ENCODE measurements around the gene CFAP300. TPM values are rescaled to one million over a fixed set of nuclear protein-coding genes. Genes with fewer than 3 reads are reported as not detected.

Gene CFAP300
- total RNA-seq, 3 donors from 2014 or later: not detected

- peaks cover 42% of the 10 kb centered on the region for H3K27me3 Mint-ChIP-seq (ENCODE audit: low read depth)
- DNase-seq (no peak), ATAC-seq (no peak)
- peaks cover 5% of the 10 kb centered on the region for H3K4me1 Mint-ChIP-seq (ENCODE audit: low read depth)
- peak overlapping the region; percentile 42 for H3K4me3 Mint-ChIP-seq
- no peaks in the 10 kb centered on the region for H3K36me3 Mint-ChIP-seq (ENCODE audit: insufficient read depth)
- H3K9me3 Mint-ChIP-seq: no peaks in the 10 kb centered on the region
Measured at GRCh38 chr11:102046841-102047240, 396 bp upstream of the CFAP300 start.

GRCh38 chr11:102050927-102051575, 3.8 kb downstream of the CFAP300 start:
- peaks cover 5% of the 10 kb centered on the region for H3K4me1 Mint-ChIP-seq (ENCODE audit: low read depth)
- H3K36me3 Mint-ChIP-seq (ENCODE audit: insufficient read depth): no peaks in the 10 kb centered on the region
- H3K27me3 Mint-ChIP-seq (ENCODE audit: low read depth): peaks cover 29% of the 10 kb centered on the region
- no peak overlapping the region for H3K4me3 Mint-ChIP-seq
- DNase-seq (no peak), ATAC-seq (no peak)
- no peaks in the 10 kb centered on the region for H3K9me3 Mint-ChIP-seq

- Mint-ChIP-seq H3K27me3 (ENCODE audit: low read depth) (peaks cover 8% of the 10 kb centered on the region), H3K4me1 (ENCODE audit: low read depth) (no peaks in the 10 kb centered on the region), H3K9me3 (no peaks in the 10 kb centered on the region), H3K36me3 (ENCODE audit: insufficient read depth) (no peaks in the 10 kb centered on the region), H3K4me3 (no peak overlapping the region)
- ATAC-seq: no peak
- no peak for DNase-seq
Measured at GRCh38 chr11:102061276-102061675, 14.0 kb downstream of the CFAP300 start.

- H3K4me3 Mint-ChIP-seq: no peak overlapping the region
- H3K9me3 Mint-ChIP-seq: no peaks in the 10 kb centered on the region
- DNase-seq (no peak), ATAC-seq (no peak)
- H3K36me3 Mint-ChIP-seq (ENCODE audit: insufficient read depth): no peaks in the 10 kb centered on the region
- peaks cover 6% of the 10 kb centered on the region for H3K27me3 Mint-ChIP-seq (ENCODE audit: low read depth)
- no peaks in the 10 kb centered on the region for H3K4me1 Mint-ChIP-seq (ENCODE audit: low read depth)
Measured at GRCh38 chr11:102062106-102062505, 14.9 kb downstream of the CFAP300 start.

- ATAC-seq (no peak), DNase-seq (no peak)
- no peaks in the 10 kb centered on the region for H3K36me3 Mint-ChIP-seq (ENCODE audit: insufficient read depth)
- no peaks in the 10 kb centered on the region for H3K9me3 Mint-ChIP-seq
- H3K4me1 Mint-ChIP-seq (ENCODE audit: low read depth): no peaks in the 10 kb centered on the region
- peaks cover 4% of the 10 kb centered on the region for H3K27me3 Mint-ChIP-seq (ENCODE audit: low read depth)
- H3K4me3 Mint-ChIP-seq: no peak overlapping the region
Measured at GRCh38 chr11:102064316-102064715, 17.1 kb downstream of the CFAP300 start.

GRCh38 chr11:102070766-102071165, 23.5 kb downstream of the CFAP300 start:
- Mint-ChIP-seq H3K36me3 (ENCODE audit: insufficient read depth) (no peaks in the 10 kb centered on the region), H3K4me1 (ENCODE audit: low read depth) (no peaks in the 10 kb centered on the region), H3K27me3 (ENCODE audit: low read depth) (no peaks in the 10 kb centered on the region), H3K4me3 (no peak overlapping the region), H3K9me3 (peaks cover 25% of the 10 kb centered on the region)
- ATAC-seq (no peak), DNase-seq (no peak)

- ATAC-seq: no peak
- Mint-ChIP-seq H3K27me3 (ENCODE audit: low read depth) (no peaks in the 10 kb centered on the region), H3K36me3 (ENCODE audit: insufficient read depth) (no peaks in the 10 kb centered on the region), H3K4me3 (no peak overlapping the region), H3K9me3 (peaks cover 25% of the 10 kb centered on the region), H3K4me1 (ENCODE audit: low read depth) (no peaks in the 10 kb centered on the region)
- DNase-seq: no peak
Measured at GRCh38 chr11:102071497-102072472, 24.5 kb downstream of the CFAP300 start.

- Mint-ChIP-seq H3K4me3 (no peak overlapping the region), H3K4me1 (ENCODE audit: low read depth) (no peaks in the 10 kb centered on the region), H3K36me3 (ENCODE audit: insufficient read depth) (no peaks in the 10 kb centered on the region), H3K27me3 (ENCODE audit: low read depth) (no peaks in the 10 kb centered on the region), H3K9me3 (peaks cover 25% of the 10 kb centered on the region)
- ATAC-seq: no peak
- no peak for DNase-seq
Measured at GRCh38 chr11:102073253-102073652, 26.0 kb downstream of the CFAP300 start.

- Mint-ChIP-seq H3K4me1 (ENCODE audit: low read depth) (no peaks in the 10 kb centered on the region), H3K4me3 (no peak overlapping the region), H3K9me3 (no peaks in the 10 kb centered on the region), H3K36me3 (ENCODE audit: insufficient read depth) (no peaks in the 10 kb centered on the region), H3K27me3 (ENCODE audit: low read depth) (peaks cover 7% of the 10 kb centered on the region)
- ATAC-seq (no peak), DNase-seq (no peak)
Measured at GRCh38 chr11:102079625-102080024, 32.4 kb downstream of the CFAP300 start.

- H3K36me3 Mint-ChIP-seq (ENCODE audit: insufficient read depth): no peaks in the 10 kb centered on the region
- no peaks in the 10 kb centered on the region for H3K9me3 Mint-ChIP-seq
- peaks cover 11% of the 10 kb centered on the region for H3K27me3 Mint-ChIP-seq (ENCODE audit: low read depth)
- DNase-seq: no peak
- H3K4me1 Mint-ChIP-seq (ENCODE audit: low read depth): no peaks in the 10 kb centered on the region
- H3K4me3 Mint-ChIP-seq: no peak overlapping the region
- ATAC-seq: no peak
Measured at GRCh38 chr11:102081313-102081712, 34.1 kb downstream of the CFAP300 start.

GRCh38 chr11:102085864-102086551, 38.8 kb downstream of the CFAP300 start:
- ATAC-seq (no peak), DNase-seq (no peak)
- Mint-ChIP-seq H3K27me3 (ENCODE audit: low read depth) (peaks cover 10% of the 10 kb centered on the region), H3K36me3 (ENCODE audit: insufficient read depth) (no peaks in the 10 kb centered on the region), H3K9me3 (no peaks in the 10 kb centered on the region), H3K4me1 (ENCODE audit: low read depth) (no peaks in the 10 kb centered on the region), H3K4me3 (no peak overlapping the region)

GRCh38 chr11:102097186-102097585, 49.9 kb downstream of the CFAP300 start:
- no peaks in the 10 kb centered on the region for H3K36me3 Mint-ChIP-seq (ENCODE audit: insufficient read depth)
- H3K27me3 Mint-ChIP-seq (ENCODE audit: low read depth): peaks cover 2% of the 10 kb centered on the region
- ATAC-seq (no peak), DNase-seq (no peak)
- H3K4me1 Mint-ChIP-seq (ENCODE audit: low read depth): no peaks in the 10 kb centered on the region
- H3K4me3 Mint-ChIP-seq: no peak overlapping the region
- H3K9me3 Mint-ChIP-seq: no peaks in the 10 kb centered on the region

- ATAC-seq: no peak
- H3K36me3 Mint-ChIP-seq (ENCODE audit: insufficient read depth): no peaks in the 10 kb centered on the region
- H3K9me3 Mint-ChIP-seq: no peaks in the 10 kb centered on the region
- peaks cover 7% of the 10 kb centered on the region for H3K27me3 Mint-ChIP-seq (ENCODE audit: low read depth)
- no peak overlapping the region for H3K4me3 Mint-ChIP-seq
- no peak for DNase-seq
- H3K4me1 Mint-ChIP-seq (ENCODE audit: low read depth): no peaks in the 10 kb centered on the region
Measured at GRCh38 chr11:102099755-102100154, 52.5 kb downstream of the CFAP300 start.

GRCh38 chr11:102108734-102109440, 61.6 kb downstream of the CFAP300 start:
- DNase-seq (no peak), ATAC-seq (no peak)
- peaks cover 37% of the 10 kb centered on the region for H3K27me3 Mint-ChIP-seq (ENCODE audit: low read depth)
- H3K4me3 Mint-ChIP-seq: peak overlapping the region; percentile 88
- no peaks in the 10 kb centered on the region for H3K36me3 Mint-ChIP-seq (ENCODE audit: insufficient read depth)
- peaks cover 12% of the 10 kb centered on the region for H3K4me1 Mint-ChIP-seq (ENCODE audit: low read depth)
- no peaks in the 10 kb centered on the region for H3K9me3 Mint-ChIP-seq

Data from activated T-cell treated with anti-CD3 and anti-CD28 coated beads, Interleukin-2, amount 50 U/mL, for 4 hours (primary cell).